Measurements from ENCODE around the gene APPBP2.
A peak's percentile ranks its signal among the peaks of the same experiment; 100 is the strongest.
"Not testable (repeated sequence)": the region's sequence is repeated elsewhere in the genome, so short reads cannot be mapped to it uniquely, and the experiment has no call there.

APPBP2 gene

DNA sequence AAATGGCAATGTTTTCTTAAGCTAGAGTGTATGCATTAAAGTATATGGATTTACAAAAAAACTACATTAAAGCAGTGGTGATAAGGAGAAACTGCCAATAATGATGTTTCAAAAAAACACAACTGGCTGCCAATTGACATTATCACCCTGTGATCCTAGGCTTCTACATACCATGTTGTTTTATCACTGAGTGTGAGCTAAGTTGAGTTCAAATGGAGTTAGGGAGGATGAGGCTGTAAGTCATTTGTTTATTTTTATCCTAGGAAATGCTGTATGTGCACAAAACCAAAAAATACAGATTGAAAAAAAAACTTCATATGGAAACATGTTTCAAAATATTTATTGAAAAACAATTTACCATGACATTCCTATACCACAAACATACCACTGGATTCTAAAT lies 80.9 kb downstream of the APPBP2 start:
- Mint-ChIP-seq H3K9me3 (ENCODE audit: low read depth) (no peaks in the 10 kb centered on the region), H3K36me3 (peaks cover 8% of the 10 kb centered on the region), H3K27me3 (no peaks in the 10 kb centered on the region), H3K4me1 (ENCODE audit: low read depth) (no peaks in the 10 kb centered on the region), H3K27ac (no peak overlapping the region), H3K4me3 (no peak overlapping the region)

DNA sequence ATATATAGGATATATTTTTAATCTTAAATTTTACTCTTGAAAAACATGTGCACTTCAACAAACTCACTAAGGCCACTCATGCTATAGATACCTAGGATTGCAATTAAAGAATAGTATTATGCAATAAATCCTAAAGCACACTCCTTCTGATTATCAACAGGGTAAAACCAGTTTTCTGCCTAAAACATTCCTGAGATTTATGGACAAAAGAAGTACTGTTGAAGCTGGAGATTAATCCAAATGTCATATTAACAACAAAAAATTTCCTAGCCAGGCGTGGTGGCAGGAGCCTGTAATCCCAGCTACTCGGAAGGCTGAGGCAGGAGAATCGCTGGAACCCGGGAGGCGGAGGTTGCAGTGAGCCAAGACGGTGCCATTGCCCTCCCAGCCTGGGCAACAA lies 82.3 kb downstream of the APPBP2 start:
- H3K9me3 Mint-ChIP-seq (ENCODE audit: low read depth), result no peaks in the 10 kb centered on the region
- H3K4me3 Mint-ChIP-seq, result no peak overlapping the region
- peaks cover 4% of the 10 kb centered on the region for H3K36me3 Mint-ChIP-seq
- H3K27me3 Mint-ChIP-seq, result no peaks in the 10 kb centered on the region
- no peaks in the 10 kb centered on the region for H3K4me1 Mint-ChIP-seq (ENCODE audit: low read depth)
- no peak overlapping the region for H3K27ac Mint-ChIP-seq

- no peaks in the 10 kb centered on the region for H3K9me3 Mint-ChIP-seq (ENCODE audit: low read depth)
- no peaks in the 10 kb centered on the region for H3K27me3 Mint-ChIP-seq
- no peaks in the 10 kb centered on the region for H3K36me3 Mint-ChIP-seq
- H3K4me3 Mint-ChIP-seq, result no peak overlapping the region
- no peaks in the 10 kb centered on the region for H3K4me1 Mint-ChIP-seq (ENCODE audit: low read depth)
- no peak overlapping the region for H3K27ac Mint-ChIP-seq
Observed at GRCh38 chr17:60442271-60443173, 83.5 kb downstream of the APPBP2 start.

- Mint-ChIP-seq H3K4me3 (no peak overlapping the region), H3K4me1 (ENCODE audit: low read depth) (no peaks in the 10 kb centered on the region), H3K27me3 (peaks cover 2% of the 10 kb centered on the region), H3K9me3 (ENCODE audit: low read depth) (no peaks in the 10 kb centered on the region), H3K36me3 (no peaks in the 10 kb centered on the region), H3K27ac (no peak overlapping the region)
Observed at GRCh38 chr17:60439501-60439900, 86.5 kb downstream of the APPBP2 start.

DNA sequence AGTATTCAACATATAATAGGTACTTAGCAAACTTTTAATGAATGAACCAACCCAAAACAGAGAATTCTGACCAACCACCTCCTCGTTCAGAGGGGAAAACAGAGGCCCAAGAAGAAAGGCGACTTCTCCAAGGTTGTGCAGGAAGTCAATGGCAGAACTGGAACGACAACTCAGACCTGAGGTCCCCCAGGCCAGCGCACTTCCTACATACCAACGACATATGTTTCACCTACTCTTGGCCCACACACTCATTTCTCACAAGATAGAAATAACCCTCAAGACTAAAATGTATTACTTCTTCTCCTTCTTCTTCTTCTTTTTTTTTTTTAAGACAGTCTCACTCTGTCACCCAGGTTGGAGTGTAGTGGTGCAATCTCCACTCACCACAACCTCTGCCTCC lies 89.4 kb downstream of the APPBP2 start:
- Mint-ChIP-seq H3K9me3 (ENCODE audit: low read depth) (no peaks in the 10 kb centered on the region), H3K36me3 (no peaks in the 10 kb centered on the region), H3K27ac (no peak overlapping the region), H3K4me3 (no peak overlapping the region), H3K27me3 (peaks cover 2% of the 10 kb centered on the region), H3K4me1 (ENCODE audit: low read depth) (no peaks in the 10 kb centered on the region)

DNA sequence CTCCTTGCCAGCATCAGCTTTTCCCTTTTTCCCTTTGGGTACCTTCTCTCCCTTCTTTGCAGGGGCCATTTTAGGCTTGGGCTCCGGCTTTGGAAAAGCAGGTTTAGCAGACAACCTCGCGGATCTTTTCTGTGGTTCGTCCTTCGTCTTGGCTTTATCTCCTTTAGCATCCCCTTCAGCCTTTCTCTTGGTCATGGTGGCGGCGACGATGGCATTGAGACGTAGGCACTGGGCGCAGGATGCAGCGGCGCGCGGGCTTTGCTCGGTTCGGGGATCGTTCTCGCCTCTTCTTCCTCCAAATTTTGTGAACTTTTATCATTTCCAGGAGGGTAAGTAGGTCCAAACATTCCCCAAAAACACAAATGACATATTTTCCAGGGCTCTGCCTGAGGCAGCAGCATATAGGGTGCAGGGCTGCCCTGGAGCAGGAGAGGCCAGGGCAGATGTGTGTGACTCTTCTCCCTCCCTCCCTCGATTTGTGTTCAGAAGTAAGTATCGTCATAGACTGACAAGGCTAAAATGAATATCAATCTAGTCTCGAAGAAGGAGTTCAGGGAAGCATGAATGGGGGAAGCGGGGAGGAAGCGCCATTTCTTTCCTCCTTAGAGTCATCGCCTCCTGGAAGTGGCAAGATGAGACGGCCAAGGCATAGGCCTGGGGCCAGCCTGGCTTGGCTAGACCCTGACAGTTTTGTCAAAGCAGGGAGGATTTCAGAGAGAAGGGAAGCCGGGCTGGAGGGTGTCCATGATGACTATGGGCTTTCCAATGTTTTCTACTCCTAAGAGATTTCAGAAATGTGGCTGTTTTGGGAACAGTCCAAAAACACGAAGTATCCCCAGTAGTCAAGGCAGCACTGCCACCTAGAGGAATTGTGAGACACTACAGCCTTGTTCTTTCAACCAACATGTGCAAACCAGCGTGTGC lies 90.5 kb downstream of the APPBP2 start:
- no peak overlapping the region for H3K27ac Mint-ChIP-seq
- peaks cover 4% of the 10 kb centered on the region for H3K27me3 Mint-ChIP-seq
- H3K9me3 Mint-ChIP-seq (ENCODE audit: low read depth), result no peaks in the 10 kb centered on the region
- no peaks in the 10 kb centered on the region for H3K4me1 Mint-ChIP-seq (ENCODE audit: low read depth)
- H3K36me3 Mint-ChIP-seq, result no peaks in the 10 kb centered on the region
- no peak overlapping the region for H3K4me3 Mint-ChIP-seq

- not testable (repeated sequence) for H3K9me3 Mint-ChIP-seq (ENCODE audit: low read depth); H3K27me3 Mint-ChIP-seq; H3K36me3 Mint-ChIP-seq; H3K4me3 Mint-ChIP-seq; H3K27ac Mint-ChIP-seq; H3K4me1 Mint-ChIP-seq (ENCODE audit: low read depth)
Observed at GRCh38 chr17:60433021-60433997, 92.7 kb downstream of the APPBP2 start.

DNA sequence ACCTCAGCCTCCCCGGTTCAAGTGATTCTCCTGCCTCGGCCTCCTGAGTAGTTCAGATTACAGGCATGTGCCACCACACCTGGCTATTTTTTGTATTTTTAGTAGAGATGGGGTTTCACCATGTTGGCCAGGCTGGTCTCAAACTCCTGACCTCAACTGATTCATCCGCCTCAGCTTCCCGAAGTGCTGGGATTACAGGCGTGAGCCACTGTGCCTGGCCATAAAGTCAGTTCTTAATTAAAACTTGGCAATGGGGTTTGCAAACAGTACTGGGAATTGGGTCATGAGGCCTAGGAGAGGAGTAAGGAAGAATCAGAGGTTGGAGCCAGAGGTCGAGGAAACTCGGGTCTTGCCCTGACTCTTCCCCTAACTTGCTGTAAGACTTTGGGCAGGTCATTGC lies 95.5 kb downstream of the APPBP2 start:
- not testable (repeated sequence) for H3K9me3 Mint-ChIP-seq (ENCODE audit: low read depth); H3K4me3 Mint-ChIP-seq; H3K27me3 Mint-ChIP-seq

DNA sequence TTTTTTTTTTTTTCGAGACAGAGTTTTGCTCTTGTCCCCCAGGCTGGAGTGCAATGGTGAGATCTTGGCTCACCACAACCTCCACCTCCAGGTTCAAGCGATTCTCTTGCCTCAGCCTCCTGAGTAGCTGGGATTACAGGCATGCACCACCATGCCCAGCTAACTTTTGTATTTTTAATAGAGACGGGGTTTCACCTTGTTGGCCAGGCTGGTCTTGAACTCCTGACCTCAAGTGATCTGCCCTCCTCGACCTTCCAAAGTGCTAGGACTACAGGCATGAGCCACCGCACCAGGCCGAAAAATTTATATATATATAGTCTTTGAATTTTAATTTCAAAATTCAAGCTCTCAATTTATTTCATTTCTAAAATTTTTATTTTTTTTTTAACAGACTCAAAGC lies 97.6 kb downstream of the APPBP2 start:
- H3K27me3 Mint-ChIP-seq; H3K4me3 Mint-ChIP-seq; H3K27ac Mint-ChIP-seq; H3K9me3 Mint-ChIP-seq (ENCODE audit: low read depth); H3K4me1 Mint-ChIP-seq (ENCODE audit: low read depth); H3K36me3 Mint-ChIP-seq: not testable (repeated sequence)

More for the DNA sequence above, 95.5 kb downstream of the APPBP2 start:
- H3K36me3 Mint-ChIP-seq; H3K4me1 Mint-ChIP-seq (ENCODE audit: low read depth); H3K27ac Mint-ChIP-seq: not testable (repeated sequence)

DNA sequence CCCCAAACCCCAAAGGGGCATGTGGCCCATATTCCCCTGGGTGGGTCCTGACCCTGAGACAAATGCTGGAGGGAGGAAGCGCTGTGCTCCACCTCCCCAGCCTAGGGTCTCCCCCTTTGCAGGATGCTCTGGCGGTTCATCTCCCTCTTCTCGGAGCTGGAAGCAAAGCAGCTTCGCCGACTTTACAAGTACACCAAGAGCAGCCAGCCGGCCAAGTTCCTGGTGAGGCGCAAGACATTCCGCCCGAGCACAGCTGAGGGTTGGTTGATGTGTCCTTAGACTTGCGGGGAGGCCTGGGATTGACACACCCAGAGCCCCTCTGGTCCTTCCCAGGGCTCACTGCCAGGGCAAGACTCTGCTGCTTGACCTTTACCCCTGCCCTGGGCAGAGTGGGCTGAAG lies 99.4 kb downstream of the APPBP2 start:
- Mint-ChIP-seq H3K36me3 (no peaks in the 10 kb centered on the region), H3K9me3 (ENCODE audit: low read depth) (no peaks in the 10 kb centered on the region), H3K27me3 (peaks cover 1% of the 10 kb centered on the region), H3K27ac (no peak overlapping the region), H3K4me3 (no peak overlapping the region), H3K4me1 (ENCODE audit: low read depth) (peaks cover 4% of the 10 kb centered on the region)

- Mint-ChIP-seq H3K27ac (no peak overlapping the region), H3K36me3 (no peaks in the 10 kb centered on the region), H3K4me3 (no peak overlapping the region), H3K9me3 (ENCODE audit: low read depth) (no peaks in the 10 kb centered on the region), H3K4me1 (ENCODE audit: low read depth) (peaks cover 9% of the 10 kb centered on the region), H3K27me3 (no peaks in the 10 kb centered on the region)
Observed at GRCh38 chr17:60425626-60426025, 100.4 kb downstream of the APPBP2 start.

DNA sequence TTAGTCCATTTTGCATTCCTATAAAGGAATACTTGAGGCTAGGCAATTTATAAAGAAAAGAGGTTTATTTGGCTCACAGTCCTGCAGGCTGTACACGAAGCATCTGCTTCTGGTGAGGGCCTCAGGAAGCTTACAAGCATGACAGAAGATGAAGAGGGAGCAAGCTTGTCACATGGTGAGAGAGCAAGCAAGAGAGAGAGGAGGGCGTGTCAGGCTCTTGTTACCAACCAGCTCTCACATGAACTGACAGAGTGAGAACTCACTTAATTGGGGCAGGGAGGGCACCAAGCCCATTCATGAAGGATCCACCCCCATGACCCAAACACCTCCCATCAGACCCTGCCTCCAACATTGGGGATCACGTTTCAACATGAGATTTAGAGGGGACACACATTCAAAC lies 102.2 kb downstream of the APPBP2 start:
- Mint-ChIP-seq H3K27ac (no peak overlapping the region), H3K36me3 (no peaks in the 10 kb centered on the region), H3K4me3 (no peak overlapping the region), H3K4me1 (ENCODE audit: low read depth) (peaks cover 9% of the 10 kb centered on the region), H3K9me3 (ENCODE audit: low read depth) (no peaks in the 10 kb centered on the region), H3K27me3 (no peaks in the 10 kb centered on the region)

DNA sequence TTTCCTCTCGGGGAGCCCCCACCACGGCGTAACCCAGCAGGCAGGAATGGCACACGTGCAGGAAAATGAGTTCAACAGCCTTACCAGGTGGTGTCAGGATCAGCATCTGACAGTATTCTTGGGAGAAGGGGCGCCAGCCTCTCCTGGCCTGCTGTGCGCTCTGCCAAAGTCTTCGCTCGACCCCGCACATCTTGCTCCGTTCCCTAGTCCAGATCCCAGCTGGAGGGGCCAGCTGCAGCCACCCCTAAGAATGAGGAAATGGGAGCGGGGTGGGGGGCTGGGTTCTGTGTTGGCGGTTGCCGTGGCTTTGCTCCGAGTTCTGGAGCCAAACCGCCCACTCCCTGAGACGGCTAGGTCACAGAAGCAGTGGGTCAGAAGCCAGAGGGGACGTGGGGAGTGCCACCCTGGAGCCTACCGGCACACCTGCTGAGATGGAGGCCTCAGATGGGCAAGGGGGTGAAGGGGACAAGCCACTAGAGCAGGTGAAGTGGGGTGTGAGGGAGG lies 103.8 kb downstream of the APPBP2 start, which contains the start of gene CHCT1:
TSS of gene CHCT1 (plus strand) at position 328 of the 504 bp plus-strand sequence. CDS start at position 432, 104 bp downstream.
- Mint-ChIP-seq H3K36me3 (no peaks in the 10 kb centered on the region), H3K27me3 (no peaks in the 10 kb centered on the region), H3K4me3 (peak within 1 kb of the TSS; percentile 78), H3K9me3 (ENCODE audit: low read depth) (no peaks in the 10 kb centered on the region), H3K4me1 (ENCODE audit: low read depth) (peaks cover 9% of the 10 kb centered on the region), H3K27ac (peak within 1 kb of the TSS; percentile 90)

Data from activated naive CD8-positive, alpha-beta T cell (primary cell).